Liver (tissue), 9 donors: ENCODE results near the gene APOA1. TPM values are rescaled to one million over a fixed set of nuclear protein-coding genes. Genes with fewer than 3 reads are reported as not detected.

Experiments used
- DNase-seq: peaks from one replicate; pipeline ENCODE4 v3.0.0-alpha.2; 2017; ENCODE audit warnings: low spot score
- H3K27ac ChIP-seq, 2 donors: one replicate each; pipeline ENCODE4 v1.7.0; 2013; ENCODE audit warnings: inconsistent platforms in 2 of 2, low read length in 2 of 2, control low read depth in 1 of 2, low read depth in 1 of 2, mild to moderate bottlenecking in 1 of 2
- H3K27me3 ChIP-seq, 4 donors: one replicate each; pipeline versions ENCODE4 v1.6.1 to v1.7.0; 2013; ENCODE audit warnings: low read length in 3 of 4, inconsistent platforms in 1 of 4, mild to moderate bottlenecking in 1 of 4, moderate library complexity in 1 of 4; ENCODE audit not compliant: control insufficient read depth in 4 of 4, insufficient read depth in 4 of 4
- H3K36me3 ChIP-seq, 4 donors: one replicate each; pipeline versions ENCODE4 v1.6.1 to v1.7.0; 2013; ENCODE audit warnings: low read length in 3 of 4, mild to moderate bottlenecking in 3 of 4, low read depth in 1 of 4, moderate library complexity in 1 of 4; ENCODE audit not compliant: control insufficient read depth in 4 of 4, insufficient read depth in 3 of 4
- H3K4me1 ChIP-seq, 4 donors: one replicate each; pipeline versions ENCODE4 v1.6.1 to v1.7.0; 2013; ENCODE audit warnings: low read length in 3 of 4, mild to moderate bottlenecking in 3 of 4, moderate library complexity in 1 of 4; ENCODE audit not compliant: control insufficient read depth in 4 of 4, insufficient read depth in 4 of 4
- H3K4me3 ChIP-seq, 3 donors: one replicate each; pipeline versions ENCODE4 v1.6.1 to v1.7.0; 2013; ENCODE audit warnings: low read length in 3 of 3, control low read depth in 1 of 3, low read depth in 1 of 3, mild to moderate bottlenecking in 1 of 3
- H3K9ac ChIP-seq, 2 donors: one replicate each; pipeline ENCODE4 v1.7.0; 2013; ENCODE audit warnings: low read length in 2 of 2, mild to moderate bottlenecking in 2 of 2, moderate library complexity in 2 of 2, control low read depth in 1 of 2, low read depth in 1 of 2
- H3K9me3 ChIP-seq, 4 donors: one replicate each; pipeline versions ENCODE4 v1.6.1 to v1.7.0; 2013; ENCODE audit warnings: low read length in 3 of 4; ENCODE audit not compliant: control insufficient read depth in 4 of 4
- EGR1 ChIP-seq, 2 donors: IDR thresholded peaks; 2 replicates each; pipeline ENCODE4 v1.6.1; 2016 to 2018; ENCODE audit warnings: antibody characterized with exemption in 2 of 2, low read depth in 2 of 2
- FOXA1 ChIP-seq: IDR thresholded peaks from 2 replicates; pipeline ENCODE4 v1.6.1; 2016; ENCODE audit warnings: antibody characterized with exemption
- FOXA2 ChIP-seq: IDR thresholded peaks from 2 replicates; pipeline ENCODE4 v1.6.1; 2016; ENCODE audit warnings: antibody characterized with exemption
- GABPA ChIP-seq, 2 donors: IDR thresholded peaks in 1 of 2; conservative IDR thresholded peaks in 1 of 2; 2 replicates each; pipeline ENCODE4 v1.6.1; 2016; ENCODE audit warnings: antibody characterized with exemption in 2 of 2, mild to moderate bottlenecking in 1 of 2, moderate library complexity in 1 of 2
- HNF4A ChIP-seq, 2 donors: conservative IDR thresholded peaks; 2 replicates each; pipeline ENCODE4 v1.6.1; 2016; ENCODE audit warnings: antibody characterized with exemption in 2 of 2, mild to moderate bottlenecking in 2 of 2
- HNF4G ChIP-seq: IDR thresholded peaks from 2 replicates; pipeline ENCODE4 v1.6.1; 2016; ENCODE audit warnings: antibody characterized with exemption
- JUND ChIP-seq, 2 donors: IDR thresholded peaks; 2 replicates each; pipeline ENCODE4 v1.6.1; 2016; ENCODE audit warnings: antibody characterized with exemption in 2 of 2
- NR2F2 ChIP-seq: IDR thresholded peaks from 2 replicates; pipeline ENCODE4 v1.6.1; 2016; ENCODE audit warnings: antibody characterized with exemption
- RAD21 ChIP-seq, 2 donors: IDR thresholded peaks; 2 replicates each; pipeline ENCODE4 v1.6.1; 2016; ENCODE audit warnings: antibody characterized with exemption in 2 of 2, mild to moderate bottlenecking in 2 of 2
- RXRA ChIP-seq, 2 donors: IDR thresholded peaks; 2 replicates each; pipeline ENCODE4 v1.6.1; 2017 to 2018; ENCODE audit warnings: antibody characterized with exemption in 2 of 2, mild to moderate bottlenecking in 1 of 2
- SP1 ChIP-seq: IDR thresholded peaks from 2 replicates; pipeline ENCODE4 v1.6.1; 2018; ENCODE audit warnings: antibody characterized with exemption, mild to moderate bottlenecking
- TAF1 ChIP-seq: conservative IDR thresholded peaks from 2 replicates; pipeline ENCODE4 v1.6.1; 2016; ENCODE audit warnings: antibody characterized with exemption, mild to moderate bottlenecking
- YY1 ChIP-seq: IDR thresholded peaks from 2 replicates; pipeline ENCODE4 v1.6.1; 2016; ENCODE audit warnings: antibody characterized with exemption, mild to moderate bottlenecking
- whole genome bisulfite sequencing: extraction: QIAGEN DNeasy Blood & Tissue Kit; methylation state at CpG from one replicate; pipeline ENCODE4 v1.1.7; 2013; 5-methylcytosine and 5-hydroxymethylcytosine counted together
- polyA plus RNA-seq, 2 donors: library from polyadenylated mRNA; stranded (reverse) in 1 of 2; unstranded in 1 of 2; fragments of 200-250 nt in 1 of 2; fragments of >200 nt in 1 of 2; fragmentation: Nextera tagmentation in 1 of 2; extraction: Ambion mirVana in 1 of 2; gene quantifications; one replicate each; pipeline versions ENCODE4 v1.2.1 to v1.2.3, GENCODE V29; 2013 to 2015
- total RNA-seq, 2 donors: library from RNA; depleted of rRNA; stranded (reverse); fragments of >200 nt; gene quantifications; one replicate each; pipeline ENCODE4 v1.2.3, GENCODE V29; 2014
- TF ChIP-seq, protein P1 (sequence below): IDR thresholded peaks from 2 replicates; pipeline ENCODE4 v1.6.1; 2016; ENCODE audit warnings: antibody characterized with exemption
- TF ChIP-seq, protein P2 (sequence below): fragments of 150-350 bp; IDR thresholded peaks from 2 replicates; pipeline ENCODE4 v1.5.1; 2017; ENCODE audit warnings: improper control_type of control experiment, low read depth, low read length; ENCODE audit not compliant: missing input control
- TF ChIP-seq, protein P3 (sequence below): IDR thresholded peaks from 2 replicates; pipeline ENCODE4 v1.6.1; 2016; ENCODE audit warnings: antibody characterized with exemption
- TF ChIP-seq, protein P4 (sequence below): IDR thresholded peaks from 2 replicates; pipeline ENCODE4 v1.6.1; 2016; ENCODE audit warnings: antibody characterized with exemption, mild to moderate bottlenecking
- TF ChIP-seq, protein P5 (sequence below): IDR thresholded peaks from 2 replicates; pipeline ENCODE4 v1.6.1; 2016; ENCODE audit warnings: antibody characterized with exemption
- donor health status: healthy.
- donor health status: healthy.
- donor health status: healthy.
- donor health status: healthy.
- donor health status: healthy.

The APOA1 gene
- total and polyA plus RNA-seq, 4 donors, result 4,271 to 17,093 (median 8,590) TPM

DNA sequence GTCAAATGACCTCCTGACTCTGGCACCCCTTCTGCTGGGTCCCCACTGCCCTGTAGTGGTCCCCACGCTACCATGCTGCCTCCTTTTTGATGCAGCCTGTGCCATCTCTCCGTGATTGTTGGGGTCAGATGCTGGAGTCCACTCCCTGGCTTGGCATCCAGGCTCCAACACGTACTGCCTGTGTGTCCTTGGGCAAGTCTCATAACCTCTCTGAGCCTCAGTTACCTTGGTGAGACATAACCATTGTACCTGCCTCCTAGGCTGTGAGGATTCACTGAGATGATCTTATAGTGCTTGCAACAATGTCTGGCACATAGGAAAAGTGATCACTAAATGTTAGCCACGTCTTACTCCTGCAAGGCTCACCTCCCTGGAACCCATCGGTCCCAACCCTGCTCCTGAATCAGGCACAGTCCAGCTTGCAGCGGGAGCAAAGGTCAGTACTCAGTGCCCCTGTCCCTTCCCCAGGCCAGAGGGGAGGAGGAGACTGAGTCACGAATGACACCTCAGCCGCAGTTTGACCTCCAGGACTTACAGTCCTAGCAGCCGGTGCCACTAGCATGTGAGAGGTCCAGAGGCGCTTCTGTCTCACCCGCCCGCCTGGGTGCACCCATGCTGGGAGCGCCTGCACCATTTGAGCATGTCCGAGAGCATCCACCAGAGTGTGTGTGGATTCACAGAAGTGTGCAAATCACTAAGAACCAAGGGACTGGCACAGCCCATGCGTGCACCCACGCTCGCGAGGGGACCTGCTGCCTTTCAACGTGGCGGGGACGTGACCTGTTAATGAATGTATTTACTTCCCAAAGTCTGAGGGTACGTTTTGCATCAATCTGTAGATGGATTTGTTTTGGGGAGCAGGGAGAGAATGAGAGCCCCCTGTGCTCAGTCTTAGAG is 11.3 kb downstream of the APOA1 start:
- TF ChIP-seq, protein P1, sequence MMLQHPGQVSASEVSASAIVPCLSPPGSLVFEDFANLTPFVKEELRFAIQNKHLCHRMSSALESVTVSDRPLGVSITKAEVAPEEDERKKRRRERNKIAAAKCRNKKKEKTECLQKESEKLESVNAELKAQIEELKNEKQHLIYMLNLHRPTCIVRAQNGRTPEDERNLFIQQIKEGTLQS, result no peak
- peak; percentile 10 for TF ChIP-seq FOXA2
- TF ChIP-seq, protein P2, sequence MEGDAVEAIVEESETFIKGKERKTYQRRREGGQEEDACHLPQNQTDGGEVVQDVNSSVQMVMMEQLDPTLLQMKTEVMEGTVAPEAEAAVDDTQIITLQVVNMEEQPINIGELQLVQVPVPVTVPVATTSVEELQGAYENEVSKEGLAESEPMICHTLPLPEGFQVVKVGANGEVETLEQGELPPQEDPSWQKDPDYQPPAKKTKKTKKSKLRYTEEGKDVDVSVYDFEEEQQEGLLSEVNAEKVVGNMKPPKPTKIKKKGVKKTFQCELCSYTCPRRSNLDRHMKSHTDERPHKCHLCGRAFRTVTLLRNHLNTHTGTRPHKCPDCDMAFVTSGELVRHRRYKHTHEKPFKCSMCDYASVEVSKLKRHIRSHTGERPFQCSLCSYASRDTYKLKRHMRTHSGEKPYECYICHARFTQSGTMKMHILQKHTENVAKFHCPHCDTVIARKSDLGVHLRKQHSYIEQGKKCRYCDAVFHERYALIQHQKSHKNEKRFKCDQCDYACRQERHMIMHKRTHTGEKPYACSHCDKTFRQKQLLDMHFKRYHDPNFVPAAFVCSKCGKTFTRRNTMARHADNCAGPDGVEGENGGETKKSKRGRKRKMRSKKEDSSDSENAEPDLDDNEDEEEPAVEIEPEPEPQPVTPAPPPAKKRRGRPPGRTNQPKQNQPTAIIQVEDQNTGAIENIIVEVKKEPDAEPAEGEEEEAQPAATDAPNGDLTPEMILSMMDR, result no peak
- TF ChIP-seq, protein P3, sequence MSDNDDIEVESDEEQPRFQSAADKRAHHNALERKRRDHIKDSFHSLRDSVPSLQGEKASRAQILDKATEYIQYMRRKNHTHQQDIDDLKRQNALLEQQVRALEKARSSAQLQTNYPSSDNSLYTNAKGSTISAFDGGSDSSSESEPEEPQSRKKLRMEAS, result no peak
- peak; percentile 70 to 91 for TF ChIP-seq HNF4A (conservative IDR thresholded peaks at IDR 0.05)
- TF ChIP-seq NR2F2, result no peak
- no peak for TF ChIP-seq HNF4G
- TF ChIP-seq, protein P4, sequence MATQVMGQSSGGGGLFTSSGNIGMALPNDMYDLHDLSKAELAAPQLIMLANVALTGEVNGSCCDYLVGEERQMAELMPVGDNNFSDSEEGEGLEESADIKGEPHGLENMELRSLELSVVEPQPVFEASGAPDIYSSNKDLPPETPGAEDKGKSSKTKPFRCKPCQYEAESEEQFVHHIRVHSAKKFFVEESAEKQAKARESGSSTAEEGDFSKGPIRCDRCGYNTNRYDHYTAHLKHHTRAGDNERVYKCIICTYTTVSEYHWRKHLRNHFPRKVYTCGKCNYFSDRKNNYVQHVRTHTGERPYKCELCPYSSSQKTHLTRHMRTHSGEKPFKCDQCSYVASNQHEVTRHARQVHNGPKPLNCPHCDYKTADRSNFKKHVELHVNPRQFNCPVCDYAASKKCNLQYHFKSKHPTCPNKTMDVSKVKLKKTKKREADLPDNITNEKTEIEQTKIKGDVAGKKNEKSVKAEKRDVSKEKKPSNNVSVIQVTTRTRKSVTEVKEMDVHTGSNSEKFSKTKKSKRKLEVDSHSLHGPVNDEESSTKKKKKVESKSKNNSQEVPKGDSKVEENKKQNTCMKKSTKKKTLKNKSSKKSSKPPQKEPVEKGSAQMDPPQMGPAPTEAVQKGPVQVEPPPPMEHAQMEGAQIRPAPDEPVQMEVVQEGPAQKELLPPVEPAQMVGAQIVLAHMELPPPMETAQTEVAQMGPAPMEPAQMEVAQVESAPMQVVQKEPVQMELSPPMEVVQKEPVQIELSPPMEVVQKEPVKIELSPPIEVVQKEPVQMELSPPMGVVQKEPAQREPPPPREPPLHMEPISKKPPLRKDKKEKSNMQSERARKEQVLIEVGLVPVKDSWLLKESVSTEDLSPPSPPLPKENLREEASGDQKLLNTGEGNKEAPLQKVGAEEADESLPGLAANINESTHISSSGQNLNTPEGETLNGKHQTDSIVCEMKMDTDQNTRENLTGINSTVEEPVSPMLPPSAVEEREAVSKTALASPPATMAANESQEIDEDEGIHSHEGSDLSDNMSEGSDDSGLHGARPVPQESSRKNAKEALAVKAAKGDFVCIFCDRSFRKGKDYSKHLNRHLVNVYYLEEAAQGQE, result no peak
- TF ChIP-seq JUND (IDR thresholded peaks at IDR 0.05), result peak in 1 of 2 donors; percentile 83
- peak; percentile 59 to 84 for TF ChIP-seq RXRA (IDR thresholded peaks at IDR 0.05)
- TF ChIP-seq YY1, result no peak
- TF ChIP-seq GABPA (IDR thresholded peaks at IDR 0.05 in 1 of 2, conservative IDR thresholded peaks at IDR 0.05 in 1 of 2), result no peak
- TF ChIP-seq SP1, result peak; percentile 5
- no peak for TF ChIP-seq TAF1
- no peak for TF ChIP-seq EGR1 (IDR thresholded peaks at IDR 0.05; ENCODE audit: low read depth in 2 of 2)
- TF ChIP-seq FOXA1, result no peak
- TF ChIP-seq, protein P5, sequence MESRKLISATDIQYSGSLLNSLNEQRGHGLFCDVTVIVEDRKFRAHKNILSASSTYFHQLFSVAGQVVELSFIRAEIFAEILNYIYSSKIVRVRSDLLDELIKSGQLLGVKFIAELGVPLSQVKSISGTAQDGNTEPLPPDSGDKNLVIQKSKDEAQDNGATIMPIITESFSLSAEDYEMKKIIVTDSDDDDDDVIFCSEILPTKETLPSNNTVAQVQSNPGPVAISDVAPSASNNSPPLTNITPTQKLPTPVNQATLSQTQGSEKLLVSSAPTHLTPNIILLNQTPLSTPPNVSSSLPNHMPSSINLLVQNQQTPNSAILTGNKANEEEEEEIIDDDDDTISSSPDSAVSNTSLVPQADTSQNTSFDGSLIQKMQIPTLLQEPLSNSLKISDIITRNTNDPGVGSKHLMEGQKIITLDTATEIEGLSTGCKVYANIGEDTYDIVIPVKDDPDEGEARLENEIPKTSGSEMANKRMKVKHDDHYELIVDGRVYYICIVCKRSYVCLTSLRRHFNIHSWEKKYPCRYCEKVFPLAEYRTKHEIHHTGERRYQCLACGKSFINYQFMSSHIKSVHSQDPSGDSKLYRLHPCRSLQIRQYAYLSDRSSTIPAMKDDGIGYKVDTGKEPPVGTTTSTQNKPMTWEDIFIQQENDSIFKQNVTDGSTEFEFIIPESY, result no peak
- TF ChIP-seq RAD21 (IDR thresholded peaks at IDR 0.05), result no peak
- Histone ChIP-seq H3K27ac (peak overlapping the region; percentile 83 to 88), H3K4me3 (peak overlapping the region in 1 of 3 donors; percentile 1), H3K27me3 (no peaks in the 10 kb centered on the region), H3K9ac (peak overlapping the region in 1 of 2 donors; percentile 38), H3K4me1 (peaks cover 25 to 52% (median 34%) of the 10 kb centered on the region in 4 donors), H3K36me3 (no peaks in the 10 kb centered on the region), H3K9me3 (no peaks in the 10 kb centered on the region)
- 38% methylated on average over 22 of the region's 22 CpGs for WGBS
- DNase-seq, result no peak
